Activated CD4-positive, alpha-beta T cell treated with anti-CD3 and anti-CD28 coated beads, Interleukin-2, amount 10 ng/mL, durations not matched to agents 24 days and 14 days (primary cell): Measurements from ENCODE around the gene UHRF2. TPM values are rescaled to one million over a fixed set of nuclear protein-coding genes. Genes with fewer than 3 reads are reported as not detected.

Experiments used
- DNase-seq: peaks from one replicate; pipeline ENCODE4 v3.0.0; 2022
- H3K27ac Mint-ChIP-seq: one replicate; pipeline ENCODE4 v1.8.0; 2022; ENCODE audit warnings: mild to moderate bottlenecking, mixed read lengths
- H3K27me3 Mint-ChIP-seq: one replicate; pipeline ENCODE4 v1.8.0; 2022; ENCODE audit warnings: mixed read lengths
- H3K36me3 Mint-ChIP-seq: one replicate; pipeline ENCODE4 v1.8.0; 2022; ENCODE audit warnings: low read depth, mild to moderate bottlenecking, mixed read lengths
- H3K4me1 Mint-ChIP-seq: one replicate; pipeline ENCODE4 v1.8.0; 2021; ENCODE audit warnings: mixed read lengths
- H3K4me3 Mint-ChIP-seq: one replicate; pipeline ENCODE4 v1.8.0; 2022; ENCODE audit warnings: mild to moderate bottlenecking, moderate library complexity, mixed read lengths
- H3K9me3 Mint-ChIP-seq: one replicate; pipeline ENCODE4 v1.8.0; 2021; ENCODE audit warnings: mixed read lengths
- intact Hi-C: fragments of 100-400 bp; cut with micrococcal nuclease; formaldehyde crosslinking; loops from one replicate; pipeline ENCODE4 v1.15.1; 2023
- total RNA-seq: library from RNA; stranded (reverse); gene quantifications from 2 replicates; pipeline ENCODE4 v1.2.3, GENCODE V29; 2022

UHRF2 gene
- total RNA-seq, 1 donor from 2014 or later = 71.6 TPM

DNA sequence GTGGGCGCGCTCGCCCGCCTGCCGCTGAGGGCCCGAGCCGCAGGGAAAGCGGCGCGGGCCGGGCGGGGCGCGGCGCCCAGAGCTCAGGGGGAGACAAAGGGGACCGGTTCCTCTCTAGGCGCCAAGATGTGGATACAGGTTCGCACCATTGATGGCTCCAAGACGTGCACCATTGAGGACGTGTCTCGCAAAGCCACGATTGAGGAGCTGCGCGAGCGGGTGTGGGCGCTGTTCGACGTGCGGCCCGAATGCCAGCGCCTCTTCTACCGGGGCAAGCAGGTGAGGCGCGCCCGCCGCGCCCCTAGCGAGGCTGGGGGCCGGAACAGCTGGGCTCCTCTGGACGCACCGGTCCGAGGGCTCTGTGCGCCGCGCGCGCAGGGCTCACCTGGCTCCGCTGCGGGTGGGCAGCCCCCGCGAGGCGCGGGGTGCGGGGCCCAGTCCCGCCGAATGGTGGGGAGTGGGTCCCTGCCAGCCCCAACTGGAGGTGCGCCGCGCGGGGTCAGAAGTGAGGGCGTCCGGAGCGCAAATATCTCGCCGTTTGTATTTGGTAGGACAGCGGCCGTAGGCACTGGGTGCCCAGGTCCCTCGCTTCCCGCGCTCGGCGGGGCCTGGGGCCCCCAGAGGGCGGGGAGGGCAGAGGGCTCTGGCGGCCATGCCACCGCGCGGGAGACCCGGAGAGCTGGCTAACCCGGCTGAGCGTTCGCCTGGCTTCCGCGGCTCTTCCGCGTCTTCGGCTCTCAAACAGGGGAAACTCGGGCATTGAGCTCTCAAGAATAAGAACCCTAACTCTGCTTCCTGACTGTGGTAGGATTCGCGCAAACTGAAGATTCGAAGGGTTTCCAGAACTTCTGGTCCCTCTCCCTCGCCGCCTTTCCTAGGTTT lies 607 bp downstream of the UHRF2 start:
- intact Hi-C loops = loop anchor here (1.0 to 10.0 kb wide), 8 partner anchors 16 to 959 kb away; partner anchors contain the start of genes CD274, KDM4C and RIC1
- peaks cover 35% of the 10 kb centered on the region for H3K4me1 Mint-ChIP-seq

DNA sequence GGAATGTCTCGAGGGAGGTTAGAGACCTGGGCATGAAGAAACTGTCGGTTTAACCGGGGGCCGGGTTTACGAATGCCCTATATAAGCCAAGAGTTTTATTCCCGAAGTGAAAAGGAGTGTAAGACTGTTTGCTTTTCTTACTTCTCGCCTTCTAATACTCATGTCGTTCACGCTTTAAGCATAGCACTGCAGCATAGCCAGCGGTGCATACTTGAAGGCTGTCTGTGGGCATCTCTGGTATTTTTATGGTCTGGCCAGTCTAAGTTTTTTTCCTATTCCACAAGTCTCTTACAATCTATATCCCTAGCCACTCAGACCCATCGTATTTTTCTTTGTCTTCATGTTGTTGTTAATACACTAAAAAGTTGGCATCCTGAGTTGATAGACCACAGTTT lies 1.2 kb downstream of the UHRF2 start:
- H3K4me1 Mint-ChIP-seq = peaks cover 42% of the 10 kb centered on the region

More for the DNA sequence above, 607 bp downstream of the UHRF2 start:
- peak overlapping the region; percentile 88 for H3K27ac Mint-ChIP-seq
- peak overlapping the region; percentile 88 for H3K4me3 Mint-ChIP-seq
- no peaks in the 10 kb centered on the region for H3K9me3 Mint-ChIP-seq
- H3K27me3 Mint-ChIP-seq = peaks cover 4% of the 10 kb centered on the region
- peaks cover 24% of the 10 kb centered on the region for H3K36me3 Mint-ChIP-seq
- DNase-seq = peak; percentile 81

DNA sequence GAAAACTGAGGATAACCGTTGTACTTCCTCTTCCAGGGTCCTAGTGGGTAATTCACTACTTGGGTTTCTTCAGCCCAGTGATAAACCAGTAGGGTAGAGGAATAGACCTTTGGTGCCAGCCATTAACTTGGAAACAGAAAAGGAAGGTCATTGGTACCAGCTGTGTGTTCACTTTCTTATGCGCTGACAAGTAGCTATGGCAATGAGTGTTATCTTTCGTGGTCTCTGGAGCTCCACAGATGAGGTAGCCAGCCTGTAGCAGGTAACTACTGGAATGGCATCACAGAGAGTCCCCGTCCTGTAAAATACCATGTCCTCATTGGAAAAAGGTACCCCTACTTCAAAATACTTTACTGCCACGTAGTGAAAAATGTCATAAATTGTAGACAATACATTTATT lies 2.3 kb downstream of the UHRF2 start:
- H3K27ac Mint-ChIP-seq = peak overlapping the region; percentile 88
- H3K4me1 Mint-ChIP-seq = peaks cover 43% of the 10 kb centered on the region
- H3K4me3 Mint-ChIP-seq = peak overlapping the region; percentile 88
- no peaks in the 10 kb centered on the region for H3K9me3 Mint-ChIP-seq
- peak; percentile 70 for DNase-seq
- intact Hi-C loops = loop anchor here (5.0 to 10.0 kb wide), 3 partner anchors 37 to 960 kb away; partner anchors contain the start of gene CD274
- H3K36me3 Mint-ChIP-seq = peaks cover 31% of the 10 kb centered on the region
- H3K27me3 Mint-ChIP-seq = peaks cover 1% of the 10 kb centered on the region

More for the DNA sequence above, 1.2 kb downstream of the UHRF2 start:
- intact Hi-C loops = loop anchor here (5.0 to 10.0 kb wide), 2 partner anchors 562 to 959 kb away; partner anchors contain the start of gene CD274
- DNase-seq = no peak
- Mint-ChIP-seq H3K9me3 (no peaks in the 10 kb centered on the region), H3K4me3 (peak overlapping the region; percentile 88), H3K27me3 (peaks cover 4% of the 10 kb centered on the region), H3K27ac (peak overlapping the region; percentile 88), H3K36me3 (peaks cover 28% of the 10 kb centered on the region)

DNA sequence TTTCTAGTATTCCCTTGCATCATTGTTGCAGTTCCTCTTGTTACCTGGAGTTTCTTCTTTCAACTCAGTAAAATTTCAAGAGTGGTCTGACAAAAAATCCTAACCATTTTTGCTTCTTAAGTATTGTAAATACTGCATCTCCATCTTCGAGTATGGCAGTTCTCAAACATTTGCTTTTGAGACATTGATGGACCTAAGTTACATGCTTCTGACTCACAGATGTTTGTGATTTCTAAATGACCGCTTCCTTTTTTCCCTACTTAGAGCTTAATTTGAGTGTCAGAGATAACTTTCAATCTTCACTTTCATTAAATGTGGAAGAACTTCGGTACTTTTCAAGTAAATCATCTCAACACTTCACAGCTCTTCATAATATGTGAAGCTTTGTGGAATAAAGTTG lies 4.2 kb downstream of the UHRF2 start:
- H3K4me3 Mint-ChIP-seq = peak overlapping the region; percentile 74
- peak overlapping the region; percentile 86 for H3K27ac Mint-ChIP-seq
- H3K4me1 Mint-ChIP-seq = peaks cover 52% of the 10 kb centered on the region
- H3K36me3 Mint-ChIP-seq = peaks cover 38% of the 10 kb centered on the region
- no peaks in the 10 kb centered on the region for H3K27me3 Mint-ChIP-seq
- no peaks in the 10 kb centered on the region for H3K9me3 Mint-ChIP-seq
- peak; percentile 32 for DNase-seq
- intact Hi-C loops = loop anchor here (5.0 to 10.0 kb wide), 3 partner anchors 35 to 962 kb away; partner anchors contain the start of gene CD274

DNA sequence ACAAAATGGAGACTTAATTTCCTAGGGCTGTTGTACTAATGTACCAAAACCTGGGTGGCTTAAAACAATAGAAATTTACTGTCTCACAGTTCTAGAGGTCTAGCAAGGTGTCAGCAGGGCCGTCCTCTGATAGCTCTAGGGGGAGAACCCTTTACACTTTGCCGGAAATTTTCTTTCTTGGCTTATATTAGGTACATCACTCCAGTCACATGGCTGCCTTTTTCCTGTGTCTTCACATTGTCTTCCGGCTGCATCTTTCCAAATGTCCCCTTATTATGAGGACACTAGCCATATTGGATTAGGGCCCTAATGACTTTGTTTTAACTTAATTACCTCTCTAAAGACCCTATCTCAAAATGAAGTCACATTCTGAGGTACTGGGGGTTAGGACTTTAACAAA lies 5.8 kb downstream of the UHRF2 start:
- no peaks in the 10 kb centered on the region for H3K9me3 Mint-ChIP-seq

DNA sequence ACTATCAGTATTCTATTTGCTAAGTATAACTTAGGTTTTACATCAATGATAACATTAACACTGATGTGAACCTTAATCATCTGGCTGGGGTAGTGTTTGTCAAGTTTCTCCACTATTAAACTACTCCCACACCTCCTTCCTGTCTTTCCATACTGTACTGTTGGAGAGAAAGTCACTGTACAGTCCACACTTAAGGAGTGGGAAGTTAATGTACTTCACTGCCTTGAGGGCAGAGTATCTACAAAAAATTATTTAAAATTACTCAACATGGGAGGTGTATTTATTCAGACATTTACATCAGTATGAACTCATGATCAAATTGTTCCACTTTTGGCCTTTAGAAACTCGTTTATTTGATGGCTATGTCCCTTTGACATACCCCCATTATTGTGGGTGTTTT lies 11.9 kb downstream of the UHRF2 start:
- DNase-seq = no peak
- Mint-ChIP-seq H3K4me1 (peaks cover 54% of the 10 kb centered on the region), H3K9me3 (no peaks in the 10 kb centered on the region), H3K27me3 (no peaks in the 10 kb centered on the region), H3K4me3 (no peak overlapping the region), H3K36me3 (peaks cover 39% of the 10 kb centered on the region), H3K27ac (peak overlapping the region; percentile 15)
- intact Hi-C loops = no loop called here

More for the DNA sequence above, 5.8 kb downstream of the UHRF2 start:
- no peak for DNase-seq
- peaks cover 41% of the 10 kb centered on the region for H3K36me3 Mint-ChIP-seq
- intact Hi-C loops = loop anchor here (5.0 to 10.0 kb wide), 3 partner anchors 34 to 964 kb away; partner anchors contain the start of gene CD274
- H3K4me3 Mint-ChIP-seq = peak overlapping the region; percentile 74
- H3K27ac Mint-ChIP-seq = peak overlapping the region; percentile 86
- no peaks in the 10 kb centered on the region for H3K27me3 Mint-ChIP-seq
- H3K4me1 Mint-ChIP-seq = peaks cover 58% of the 10 kb centered on the region

- Mint-ChIP-seq H3K27me3 (no peaks in the 10 kb centered on the region), H3K36me3 (peaks cover 42% of the 10 kb centered on the region), H3K4me1 (peaks cover 56% of the 10 kb centered on the region), H3K27ac (no peak overlapping the region), H3K4me3 (no peak overlapping the region), H3K9me3 (no peaks in the 10 kb centered on the region)
- intact Hi-C loops = no loop called here
- DNase-seq = peak; percentile 43
Measured at GRCh38 chr9:6426117-6426516, 13.1 kb downstream of the UHRF2 start.

DNA sequence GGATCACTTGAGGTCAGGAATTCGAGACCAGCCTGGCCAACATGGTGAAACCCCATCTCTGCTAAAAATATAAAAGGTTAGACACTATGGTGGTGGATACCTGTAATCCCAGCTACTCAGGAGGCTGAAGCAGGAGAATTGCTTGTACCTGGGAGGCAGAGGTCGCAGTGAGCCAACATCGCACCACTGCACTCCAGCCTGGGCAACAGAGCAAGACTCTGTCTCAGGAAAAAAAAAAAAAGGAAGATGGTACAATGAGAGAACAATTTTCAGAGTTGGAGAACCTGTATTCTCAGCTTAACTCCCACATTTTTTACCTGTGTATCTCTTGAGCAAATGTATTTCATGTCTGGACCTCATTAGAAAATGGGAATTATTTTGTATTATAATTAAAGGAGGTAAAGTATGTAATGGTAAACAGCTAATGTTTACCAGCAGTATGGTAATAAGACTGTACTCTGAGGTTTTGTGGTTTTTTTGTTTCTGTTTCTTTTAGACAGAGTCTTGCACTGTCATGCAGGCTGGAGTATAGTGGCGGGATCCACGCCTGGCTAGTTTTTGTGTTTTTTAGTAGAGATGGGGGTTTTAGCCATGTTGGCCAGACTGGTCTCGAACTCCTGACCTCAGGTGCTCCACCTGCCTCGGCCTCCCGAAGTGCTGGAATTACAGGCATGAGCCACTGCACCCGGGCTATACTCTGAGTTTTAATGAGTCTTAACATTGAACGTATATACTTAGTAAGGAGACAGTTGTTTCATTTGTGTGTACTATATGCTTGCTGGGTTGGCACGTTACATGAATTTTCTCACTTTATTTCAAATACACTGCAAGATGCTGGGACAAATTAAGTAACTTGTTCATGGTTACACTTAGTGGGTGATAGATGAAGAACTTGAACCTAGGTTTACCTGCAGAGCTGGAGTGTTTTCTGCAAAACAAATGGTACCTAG lies 16.2 kb downstream of the UHRF2 start:
- peak; percentile 80 for DNase-seq
- peaks cover 33% of the 10 kb centered on the region for H3K36me3 Mint-ChIP-seq
- H3K27me3 Mint-ChIP-seq = no peaks in the 10 kb centered on the region
- H3K9me3 Mint-ChIP-seq = no peaks in the 10 kb centered on the region
- intact Hi-C loops = loop anchor here (1.0 kb wide), 1 partner anchor 16 kb away; the partner anchor contains the start of gene UHRF2
- peak overlapping the region; percentile 40 for H3K4me3 Mint-ChIP-seq
- peaks cover 59% of the 10 kb centered on the region for H3K4me1 Mint-ChIP-seq
- peak overlapping the region; percentile 72 for H3K27ac Mint-ChIP-seq

GRCh38 chr9:6431038-6431437 lies 18.0 kb downstream of the UHRF2 start:
- peaks cover 50% of the 10 kb centered on the region for H3K4me1 Mint-ChIP-seq
- peak overlapping the region; percentile 68 for H3K27ac Mint-ChIP-seq
- intact Hi-C loops = loop anchor here (5.0 kb wide), 1 partner anchor 41 kb away; no protein-coding TSS in a partner anchor
- no peak for DNase-seq
- peaks cover 30% of the 10 kb centered on the region for H3K36me3 Mint-ChIP-seq
- no peaks in the 10 kb centered on the region for H3K9me3 Mint-ChIP-seq
- H3K4me3 Mint-ChIP-seq = peak overlapping the region; percentile 3
- H3K27me3 Mint-ChIP-seq = no peaks in the 10 kb centered on the region

DNA sequence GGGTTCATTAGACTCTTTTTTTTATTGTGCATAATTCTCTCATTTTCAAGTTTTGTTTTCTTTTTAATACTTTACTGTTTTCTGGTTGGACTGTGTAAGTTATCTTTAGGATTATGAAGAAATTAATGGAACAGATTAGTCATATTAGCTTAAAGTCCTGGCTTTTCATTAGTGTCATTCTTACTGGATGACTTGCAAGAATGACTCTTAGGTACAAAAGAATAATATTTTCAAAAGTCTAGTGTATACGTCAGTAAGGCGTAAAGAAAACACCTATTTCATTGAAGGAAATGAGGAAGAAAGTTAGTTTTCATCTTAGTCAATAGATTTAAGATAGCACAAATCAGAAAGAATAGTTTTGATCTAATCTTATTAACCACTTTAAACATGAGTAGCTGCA lies 20.4 kb downstream of the UHRF2 start:
- intact Hi-C loops = loop anchor here (5.0 kb wide), 1 partner anchor 39 kb away; no protein-coding TSS in a partner anchor
- H3K27ac Mint-ChIP-seq = peak overlapping the region; percentile 78
- no peak for DNase-seq
- H3K9me3 Mint-ChIP-seq = no peaks in the 10 kb centered on the region
- peaks cover 38% of the 10 kb centered on the region for H3K36me3 Mint-ChIP-seq
- peaks cover 51% of the 10 kb centered on the region for H3K4me1 Mint-ChIP-seq
- H3K27me3 Mint-ChIP-seq = no peaks in the 10 kb centered on the region
- H3K4me3 Mint-ChIP-seq = no peak overlapping the region

DNA sequence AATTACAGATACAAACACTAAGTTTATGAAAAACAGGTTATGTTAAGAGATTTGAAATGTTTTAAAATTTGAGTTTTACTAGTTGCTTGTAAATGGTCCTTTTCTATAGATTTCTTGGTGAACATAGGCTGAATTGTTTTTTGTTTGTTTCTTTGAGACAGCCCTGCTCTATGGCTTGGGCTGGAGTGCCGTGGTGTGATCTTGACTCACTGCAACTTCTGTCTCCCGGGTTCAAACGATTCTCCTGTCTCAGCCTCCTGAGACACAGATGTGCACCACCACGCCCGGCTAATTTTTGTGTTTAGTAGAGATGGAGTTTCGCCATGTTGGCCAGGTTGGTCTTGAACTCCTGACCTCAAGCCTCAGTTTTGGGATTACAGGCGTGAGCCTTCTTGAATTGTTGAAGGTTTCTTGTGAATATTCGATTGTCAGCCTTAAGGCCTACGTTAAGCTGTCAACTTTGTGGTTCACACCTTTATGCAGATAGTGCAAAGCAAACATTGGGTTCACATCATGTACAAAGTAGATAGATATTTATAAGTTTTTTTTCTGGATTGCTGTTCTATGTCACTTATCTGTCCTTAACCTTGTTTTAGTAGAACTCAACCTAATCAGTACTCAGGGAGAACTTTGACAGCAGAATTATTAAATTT lies 26.2 kb downstream of the UHRF2 start:
- intact Hi-C loops = no loop called here
- no peak for DNase-seq
- Mint-ChIP-seq H3K4me1 (peaks cover 34% of the 10 kb centered on the region), H3K27ac (no peak overlapping the region), H3K27me3 (no peaks in the 10 kb centered on the region), H3K9me3 (no peaks in the 10 kb centered on the region), H3K36me3 (peaks cover 44% of the 10 kb centered on the region), H3K4me3 (no peak overlapping the region)

DNA sequence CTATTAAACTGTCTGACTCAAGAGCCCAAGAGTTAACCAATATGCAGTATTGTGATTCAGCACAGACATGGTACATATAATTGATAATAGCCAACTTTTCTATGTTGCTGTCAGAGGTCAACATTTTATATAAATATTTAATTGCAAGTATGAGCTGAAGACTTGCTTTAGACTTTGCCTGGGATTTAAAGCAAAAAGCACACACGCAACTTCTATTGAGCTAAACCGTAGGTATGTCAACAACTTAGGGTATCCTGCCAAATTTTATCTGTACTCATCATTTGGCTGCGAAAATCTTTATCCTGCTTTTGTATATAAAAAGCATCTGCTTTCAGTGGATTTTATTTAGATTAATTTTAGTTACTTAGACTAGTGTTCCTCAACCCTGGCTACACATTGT lies 27.4 kb downstream of the UHRF2 start:
- intact Hi-C loops = no loop called here
- Mint-ChIP-seq H3K4me3 (no peak overlapping the region), H3K27me3 (no peaks in the 10 kb centered on the region), H3K27ac (no peak overlapping the region), H3K9me3 (no peaks in the 10 kb centered on the region), H3K4me1 (peaks cover 32% of the 10 kb centered on the region), H3K36me3 (peaks cover 45% of the 10 kb centered on the region)
- DNase-seq = no peak

GRCh38 chr9:6441269-6441668 lies 28.3 kb downstream of the UHRF2 start:
- H3K36me3 Mint-ChIP-seq = peaks cover 45% of the 10 kb centered on the region
- intact Hi-C loops = no loop called here

More at GRCh38 chr9:6441269-6441668, 28.3 kb downstream of the UHRF2 start:
- Mint-ChIP-seq H3K4me1 (peaks cover 30% of the 10 kb centered on the region), H3K27ac (no peak overlapping the region), H3K27me3 (no peaks in the 10 kb centered on the region), H3K4me3 (no peak overlapping the region), H3K9me3 (no peaks in the 10 kb centered on the region)
- DNase-seq = no peak
